Ovary (tissue), 10 donors: ENCODE data around the gene ALAD. TPM values are rescaled to one million over a fixed set of nuclear protein-coding genes. Genes with fewer than 3 reads are reported as not detected.
"Not testable (repeated sequence)": the region's sequence is repeated elsewhere in the genome, so short reads cannot be mapped to it uniquely, and the experiment has no call there.

Experiments used
- DNase-seq, 5 donors: peaks; one replicate each; pipeline ENCODE4 v3.0.0-alpha.2; 2019 to 2020
- H3K27ac ChIP-seq, 2 donors: fragments of 200-600 bp; one replicate each; pipeline versions ENCODE4 v1.5.1 to v1.8.0; 2019 to 2022
- H3K27me3 ChIP-seq: fragments of 200-600 bp; one replicate; pipeline ENCODE4 v1.8.0; 2022
- H3K36me3 ChIP-seq: fragments of 200-600 bp; sonication (generic); one replicate; pipeline ENCODE4 v1.5.1; 2019
- H3K4me1 ChIP-seq: one replicate; pipeline ENCODE4 v1.8.1; 2013; ENCODE audit warnings: mild to moderate bottlenecking, moderate library complexity; ENCODE audit not compliant: insufficient read depth
- H3K4me3 ChIP-seq: fragments of 200-600 bp; sonication (generic); one replicate; pipeline ENCODE4 v1.5.1; 2017
- H3K9me3 ChIP-seq, 2 donors: fragments of 200-600 bp in 1 of 2; sonication (generic) in 1 of 2; one replicate each; pipeline versions ENCODE4 v1.5.1 to v1.8.1; 2013 to 2019; ENCODE audit warnings: mild to moderate bottlenecking in 1 of 2, moderate library complexity in 1 of 2
- EP300 ChIP-seq: sonication (generic); formaldehyde crosslinking; IDR thresholded peaks from one replicate; pipeline ENCODE4 v1.6.1; 2017; ENCODE audit warnings: antibody characterized with exemption
- POLR2A ChIP-seq: fragments of 450-650 bp; IDR thresholded peaks from one replicate; pipeline ENCODE4 v1.6.1; 2017; ENCODE audit warnings: antibody characterized with exemption, mild to moderate bottlenecking, moderate library complexity
- WGBS, 3 donors: extraction: QIAGEN DNeasy Blood & Tissue Kit in 1 of 3; methylation state at CpG; one replicate each; pipeline versions ENCODE4 v1.1.5 to v1.1.7; 2013 to 2017; 5-methylcytosine and 5-hydroxymethylcytosine counted together
- intact Hi-C, 4 donors: fragments of 100-400 bp; cut with DNase I; formaldehyde crosslinking; loops; one replicate each; pipeline versions ENCODE4 v1.11.0 to v1.15.1; 2022 to 2023
- long read RNA-seq, 3 donors: library from polyadenylated mRNA in 2 of 3; unstranded in 2 of 3; transcript quantifications; one replicate each; pipeline ENCODE4 v2.0.0 and lab custom pipeline, GENCODE V29; 2021 to 2026
- polyA plus RNA-seq, 2 donors: library from polyadenylated mRNA; stranded (reverse); fragments of 200-250 nt in 1 of 2; fragments of 350-450 nt in 1 of 2; fragmentation: Illumina TruSeq in 1 of 2; extraction: RNeasy Lipid Tissue Mini Kit (QIAGEN cat#74804) in 1 of 2; gene quantifications; one replicate each; pipeline ENCODE4 v1.2.3, GENCODE V29; 2013 to 2014
- total RNA-seq, 7 donors: library from RNA; depleted of rRNA in 2 of 7; stranded (reverse); fragments of >200 nt in 2 of 7; fragmentation: NEBNext Ultra II Directional in 3 of 7; extraction: Animal tissue kit (Norgen Biotek cat#: 25700) in 3 of 7; gene quantifications; one replicate each; pipeline versions ENCODE4 v1.1.0 to v1.2.4, GENCODE V29; 2016 to 2023
- TF ChIP-seq, protein P1 (sequence below), 3 donors: fragments of 450-650 bp in 2 of 3; fragments of 200-600 bp in 1 of 3; IDR thresholded peaks; one replicate each; pipeline versions ENCODE4 v1.5.1 to v1.8.0; 2016 to 2022; ENCODE audit warnings: antibody characterized with exemption in 3 of 3, mild to moderate bottlenecking in 1 of 3
- donor health status: DM: no; HTN: no; CAD: no; lungs with moderate emphysema.
- donor health status: DM: no; HTN: no; CAD: no.
- donor health status: Bipolar disorder and iron deficiency.
- donor health status: DM: yes; HTN: yes; CAD: no.
- donor health status: DM: no; HTN: no; CAD: no.
- donor health status: DM: yes; HTN: yes; CAD: no.

ALAD gene
- total RNA-seq = 10 to 100 TPM; 14.3 to 59.3 (median 34.7) TPM
- polyA plus RNA-seq = 10 to 100 TPM; 46.8 to 57.0 TPM
- long read RNA-seq, donor 1, transcript ALAD-201 (12 exons, 3,173 nt) = major isoform, 410 of 498 reads
- long read RNA-seq, donor 1, transcript ALAD-208 (12 exons, 3,247 nt) = minor isoform, 14 of 498 reads
- long read RNA-seq, donor 1, partial matches to known transcripts = 17 of 498 reads
- long read RNA-seq, donor 1, other reads (novel, unspliced or antisense) = 57 of 498 reads
- long read RNA-seq, donor 2, partial matches to known transcripts = 0 of 8 reads
- long read RNA-seq, donor 2, other reads (novel, unspliced or antisense) = 0 of 8 reads
- long read RNA-seq, donor 3, transcript ALAD-201 (12 exons, 3,173 nt) = major isoform, 89 of 139 reads
- long read RNA-seq, donor 3, transcript ALAD-208 (12 exons, 3,247 nt) = minor isoform, 9 of 139 reads
- long read RNA-seq, donor 3, partial matches to known transcripts = 19 of 139 reads
- long read RNA-seq, donor 3, other reads (novel, unspliced or antisense) = 22 of 139 reads

DNA sequence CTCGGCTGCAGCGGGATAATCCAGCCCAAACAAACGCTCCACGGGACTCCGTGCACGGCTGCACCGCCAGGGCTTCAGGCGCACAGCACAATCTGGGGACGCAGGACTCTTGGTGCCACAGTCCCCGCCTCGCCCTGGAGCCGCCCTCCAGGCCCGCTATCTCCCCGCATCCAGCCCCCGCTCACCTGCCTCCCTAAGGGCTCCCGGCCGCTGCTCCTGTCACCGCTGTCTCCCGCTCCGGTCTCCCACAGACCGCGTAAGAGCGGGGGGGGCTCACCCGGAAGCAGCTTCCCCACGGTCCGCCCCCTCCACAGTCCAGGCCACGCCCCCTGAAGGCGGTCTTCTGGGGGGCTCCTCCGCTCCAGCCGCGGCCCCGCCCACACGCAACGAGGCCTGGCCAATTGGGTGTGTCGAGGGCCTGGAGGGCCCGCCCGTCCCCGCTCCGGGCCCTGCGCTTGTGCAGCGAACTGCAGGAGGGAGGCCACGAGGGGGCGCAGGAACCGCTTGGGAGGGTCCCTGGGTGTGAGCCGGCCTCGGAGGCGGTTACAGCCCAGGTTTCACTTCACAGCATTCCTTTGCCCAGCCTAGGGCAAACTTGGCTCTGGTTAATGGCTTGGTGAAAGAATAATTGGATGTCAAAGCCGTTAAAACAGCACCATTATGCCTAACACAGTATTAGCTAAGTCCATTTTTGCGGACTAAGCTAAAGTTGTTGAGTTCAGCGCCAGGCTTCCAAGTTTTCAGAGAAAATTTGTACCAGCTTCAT lies at the start of gene ALAD:
Gene ALAD (minus strand): TSS at position 258 of the 766 bp plus-strand sequence. CDS start 7,725 bp downstream, outside the sequence.
- H3K27ac ChIP-seq = peak within 1 kb of the TSS; percentile 17 to 29
- intact Hi-C loops = loop anchor here in 3 of 4 donors (5.0 to 10.0 kb wide), 3 partner anchors 96 to 129 kb away; partner anchors contain the start of genes CDC26 (in 1 of the 3), PRPF4 (in 1 of the 3) and RNF183 (in 1 of the 3)
- H3K4me3 ChIP-seq = peak within 1 kb of the TSS; percentile 71
- TF ChIP-seq, protein P1, sequence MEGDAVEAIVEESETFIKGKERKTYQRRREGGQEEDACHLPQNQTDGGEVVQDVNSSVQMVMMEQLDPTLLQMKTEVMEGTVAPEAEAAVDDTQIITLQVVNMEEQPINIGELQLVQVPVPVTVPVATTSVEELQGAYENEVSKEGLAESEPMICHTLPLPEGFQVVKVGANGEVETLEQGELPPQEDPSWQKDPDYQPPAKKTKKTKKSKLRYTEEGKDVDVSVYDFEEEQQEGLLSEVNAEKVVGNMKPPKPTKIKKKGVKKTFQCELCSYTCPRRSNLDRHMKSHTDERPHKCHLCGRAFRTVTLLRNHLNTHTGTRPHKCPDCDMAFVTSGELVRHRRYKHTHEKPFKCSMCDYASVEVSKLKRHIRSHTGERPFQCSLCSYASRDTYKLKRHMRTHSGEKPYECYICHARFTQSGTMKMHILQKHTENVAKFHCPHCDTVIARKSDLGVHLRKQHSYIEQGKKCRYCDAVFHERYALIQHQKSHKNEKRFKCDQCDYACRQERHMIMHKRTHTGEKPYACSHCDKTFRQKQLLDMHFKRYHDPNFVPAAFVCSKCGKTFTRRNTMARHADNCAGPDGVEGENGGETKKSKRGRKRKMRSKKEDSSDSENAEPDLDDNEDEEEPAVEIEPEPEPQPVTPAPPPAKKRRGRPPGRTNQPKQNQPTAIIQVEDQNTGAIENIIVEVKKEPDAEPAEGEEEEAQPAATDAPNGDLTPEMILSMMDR (IDR thresholded peaks at IDR 0.05) = peak; percentile 92 to 97 (median 96)
- no peak for TF ChIP-seq POLR2A
- TF ChIP-seq EP300 = no peak
- H3K27me3 ChIP-seq = no peaks in the 10 kb centered on the region
- peaks cover 6% of the 10 kb centered on the region for H3K4me1 ChIP-seq
- WGBS, 3 donors = 2 to 3% (median 3%) methylated on average over 43 to 50 of the region's 50 CpGs
- H3K36me3 ChIP-seq = no peaks in the 10 kb centered on the region
- no peaks in the 10 kb centered on the region for H3K9me3 ChIP-seq
- peak; percentile 99 to 100 (median 100) for DNase-seq

DNA sequence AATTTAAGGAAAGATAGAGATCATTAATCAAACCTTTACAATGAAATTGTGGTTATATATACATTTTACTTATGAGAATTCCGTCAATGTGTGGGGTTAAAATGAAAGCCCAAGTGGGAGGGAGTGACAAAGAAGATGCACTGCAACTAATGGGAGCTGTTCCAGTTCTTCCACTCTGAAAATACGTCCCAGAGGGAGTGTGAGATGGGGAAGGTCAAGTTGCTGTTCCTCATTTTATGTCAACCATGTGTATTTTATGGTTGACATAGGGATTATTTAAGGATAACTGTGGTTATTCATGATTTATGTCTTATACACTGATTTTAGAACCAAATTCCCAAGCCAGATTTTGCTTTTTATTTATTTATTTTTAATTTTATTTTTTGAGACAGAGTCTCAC lies 48.3 kb upstream of the ALAD start:
- DNase-seq = no peak
- TF ChIP-seq, protein P1 (IDR thresholded peaks at IDR 0.05) = no peak
- TF ChIP-seq EP300 (no peak), POLR2A (no peak)
- WGBS, 3 donors = 49 to 66% (median 62%) methylated on average over 2 of the region's 2 CpGs
- no peaks in the 10 kb centered on the region for H3K27me3 ChIP-seq
- no peak overlapping the region for H3K4me3 ChIP-seq
- H3K4me1 ChIP-seq = peaks cover 3% of the 10 kb centered on the region
- intact Hi-C loops = loop anchor here (2.0 to 5.0 kb wide), 4 partner anchors 138 to 208 kb away; no protein-coding TSS in a partner anchor
- no peak overlapping the region for H3K27ac ChIP-seq
- H3K36me3 ChIP-seq = no peaks in the 10 kb centered on the region
- no peaks in the 10 kb centered on the region for H3K9me3 ChIP-seq

DNA sequence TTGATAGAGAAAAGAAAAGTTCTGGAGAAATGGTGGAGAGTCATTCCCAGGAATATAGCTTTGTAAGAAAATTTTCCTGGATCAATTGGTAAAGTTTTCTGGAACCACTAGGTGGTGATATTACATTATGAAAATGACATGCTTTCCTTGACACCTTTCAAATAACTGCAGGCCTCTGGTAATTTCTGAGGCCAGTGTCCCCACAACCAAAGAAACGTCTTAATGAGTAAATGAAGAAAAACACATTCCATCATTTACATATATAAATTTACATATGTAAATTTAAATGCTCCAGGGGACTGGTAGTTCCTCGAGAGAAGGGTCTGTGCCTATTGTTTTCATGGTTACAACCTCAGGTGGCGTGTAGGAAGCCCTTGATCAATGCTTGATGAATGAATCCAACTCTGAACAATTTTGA lies 45.2 kb upstream of the ALAD start:
- TF ChIP-seq POLR2A (no peak), EP300 (no peak)
- TF ChIP-seq, protein P1 (IDR thresholded peaks at IDR 0.05) = peak; percentile 47 to 78 (median 63)
- no peak for DNase-seq
- Histone ChIP-seq H3K4me3 (no peak overlapping the region), H3K27ac (no peak overlapping the region), H3K27me3 (no peaks in the 10 kb centered on the region), H3K4me1 (no peaks in the 10 kb centered on the region), H3K36me3 (no peaks in the 10 kb centered on the region), H3K9me3 (no peaks in the 10 kb centered on the region)
- intact Hi-C loops = loop anchor here (2.0 to 5.0 kb wide), 4 partner anchors 140 to 211 kb away; no protein-coding TSS in a partner anchor
- 58 to 64% (median 63%) methylated on average over 3 of the region's 3 CpGs for WGBS, 3 donors

DNA sequence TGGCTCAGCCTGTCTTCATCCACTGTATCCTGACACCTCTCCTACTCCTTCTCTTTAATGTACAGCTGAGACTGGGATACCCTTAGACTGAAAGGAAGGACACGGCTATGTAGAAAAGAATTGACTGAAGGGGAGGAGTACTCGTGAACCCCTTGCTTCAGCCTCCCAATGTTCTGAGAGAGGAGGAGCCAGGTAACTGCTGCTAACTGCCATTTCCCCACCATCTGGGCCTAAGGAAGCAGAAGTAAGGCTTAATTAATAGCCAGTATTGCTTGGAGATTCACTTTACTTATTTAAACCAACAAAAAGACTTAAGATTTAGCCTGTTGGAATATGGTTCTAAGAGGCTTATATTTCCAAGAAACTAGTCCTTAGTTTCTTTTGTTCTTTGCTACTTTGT lies 43.7 kb upstream of the ALAD start:
- Histone ChIP-seq H3K9me3 (no peaks in the 10 kb centered on the region), H3K36me3 (no peaks in the 10 kb centered on the region), H3K27ac (no peak overlapping the region), H3K4me1 (no peaks in the 10 kb centered on the region), H3K4me3 (no peak overlapping the region), H3K27me3 (no peaks in the 10 kb centered on the region)
- WGBS, 3 donors = 82 to 93% (median 83%) methylated on average over 2 of the region's 2 CpGs
- intact Hi-C loops = loop anchor here in 3 of 4 donors (5.0 kb wide), 2 partner anchors 143 to 213 kb away; no protein-coding TSS in a partner anchor
- TF ChIP-seq, protein P1 (IDR thresholded peaks at IDR 0.05) = no peak
- TF ChIP-seq POLR2A (no peak), EP300 (no peak)
- no peak for DNase-seq

DNA sequence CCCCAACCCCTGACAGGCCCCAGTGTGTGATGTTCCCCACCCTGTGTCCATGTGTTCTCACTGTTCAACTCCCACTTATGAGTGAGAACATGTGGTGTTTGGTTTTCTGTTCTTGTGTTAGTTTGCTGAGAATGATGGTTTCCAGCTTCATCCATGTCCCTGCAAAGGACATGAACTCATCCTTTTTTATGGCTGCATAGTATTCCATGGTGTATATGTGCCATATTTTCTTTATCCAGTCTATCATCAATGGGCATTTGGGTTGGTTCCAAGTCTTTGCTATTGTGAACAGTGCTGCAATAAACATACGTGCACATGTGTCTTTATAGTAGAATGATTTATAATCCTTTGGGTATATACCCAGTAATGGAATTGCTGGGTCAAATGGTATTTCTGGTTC lies 36.6 kb upstream of the ALAD start:
- H3K27ac ChIP-seq, H3K27me3 ChIP-seq, H3K9me3 ChIP-seq, H3K4me1 ChIP-seq, DNase-seq, H3K4me3 ChIP-seq, H3K36me3 ChIP-seq: not testable (repeated sequence)
- 88 to 97% (median 89%) methylated on average over 1 of the region's 1 CpG for WGBS, 3 donors
- intact Hi-C loops = loop anchor here in 1 of 4 donors (5.0 kb wide), 1 partner anchor 230 kb away; no protein-coding TSS in a partner anchor
